K562 (cell line): ENCODE measurements around the gene ABCB6. TPM values are rescaled to one million over a fixed set of nuclear protein-coding genes. Genes with fewer than 3 reads are reported as not detected.
A peak's percentile ranks its signal among the peaks of the same experiment; 100 is the strongest.

Source experiments
- ATAC-seq: fragments of 200-7000 bp; cut with Tn5 transposase; 3 replicates; pipeline ENCODE4 v1.9.1; 2020; ENCODE audit warnings: moderate library complexity
- BruUV-seq: library from RNA; stranded (reverse); fragments of 400-500 nt; replicated peaks from 2 replicates; lab custom pipeline; 2021; lab: Mats Ljungman, UMichigan
- CTCF ChIA-PET: fragments of 300-600 bp; formaldehyde crosslinking; extraction: SDS; loops from one replicate; lab custom pipeline; 2021; ENCODE audit warnings: low intra/inter-chr PET ratio; lab: Yijun Ruan, JAX
- POLR2A ChIA-PET: fragments of 300-600, 350-650 bp; sonication (Branson Sonifier 250); formaldehyde crosslinking; extraction: SDS; loops from one replicate; lab custom pipeline; 2021; ENCODE audit warnings: antibody characterized with exemption, inconsistent platforms; lab: Yijun Ruan, JAX
- DNase-seq, 4 experiments: peaks; one replicate each; pipeline versions ENCODE4 v3.0.0 to v3.0.0-alpha.2; 2011 to 2018; ENCODE audit warnings: low spot score in 3 of 4, mixed read lengths in 3 of 4; ENCODE audit errors: extremely low read depth in 1 of 4
- FAIRE-seq: peaks from 2 replicates; lab custom pipeline; 2011; peaks lifted over from hg19 to GRCh38; lab: Jason Lieb, UNC
- H2AFZ ChIP-seq: 2 replicates; pipeline ENCODE4 v1.6.0; 2011; ENCODE audit warnings: low read depth, low read length, control low read depth, inconsistent platforms
- H3K27ac ChIP-seq: fragments of 200-600 bp; 3 replicates; pipeline ENCODE4 v1.8.0; 2011; ENCODE audit warnings: low read depth, mild to moderate bottlenecking, control low read depth, inconsistent platforms, low read length, moderate library complexity, mixed read lengths; ENCODE audit errors: extremely low read depth
- H3K27me3 ChIP-seq, 2 experiments: fragments of 300-600 bp in 1 of 2; 2 replicates in 1 of 2; 3 replicates in 1 of 2; pipeline versions ENCODE4 v1.6.0 to v1.8.0; 2011; ENCODE audit warnings: inconsistent platforms in 2 of 2, low read length in 2 of 2, mild to moderate bottlenecking in 1 of 2, mixed read lengths in 1 of 2, moderate library complexity in 1 of 2; ENCODE audit not compliant: control insufficient read depth in 2 of 2, insufficient read depth in 2 of 2
- H3K36me3 ChIP-seq: fragments of 300-600 bp; 3 replicates; pipeline ENCODE4 v1.8.0; 2011; ENCODE audit warnings: mild to moderate bottlenecking, low read length, inconsistent platforms; ENCODE audit not compliant: control insufficient read depth, insufficient read depth
- H3K4me1 ChIP-seq, 2 experiments: fragments of 200-600 bp in 1 of 2; replicated peaks in 1 of 2; 2 replicates in 1 of 2; 3 replicates in 1 of 2; pipeline versions ENCODE4 v1.5.1 to v1.8.0; 2011; ENCODE audit warnings: inconsistent platforms in 2 of 2, low read length in 2 of 2, mild to moderate bottlenecking in 1 of 2, mixed read lengths in 1 of 2, moderate library complexity in 1 of 2; ENCODE audit not compliant: control insufficient read depth in 2 of 2, insufficient read depth in 2 of 2
- H3K4me2 ChIP-seq: 2 replicates; pipeline ENCODE4 v1.6.1; 2011; ENCODE audit warnings: low read length, control low read depth, inconsistent platforms, mixed read lengths; ENCODE audit not compliant: insufficient read depth
- H3K4me3 ChIP-seq: fragments of 200-600 bp; sonication (generic), shearing (Covaris generic); 2 replicates; pipeline ENCODE4 v1.5.1; 2016; ENCODE audit warnings: control low read depth, inconsistent platforms
- H3K79me2 ChIP-seq: fragments of 200-600 bp; 3 replicates; pipeline ENCODE4 v1.8.0; 2011; ENCODE audit warnings: low read length, inconsistent platforms; ENCODE audit not compliant: control insufficient read depth, insufficient read depth
- H3K9ac ChIP-seq, 2 experiments: 2 replicates each; pipeline versions ENCODE4 v1.6.0 to v1.6.1; 2011; ENCODE audit warnings: low read depth in 2 of 2, low read length in 2 of 2, control low read depth in 1 of 2, inconsistent platforms in 1 of 2, mild to moderate bottlenecking in 1 of 2, mixed read lengths in 1 of 2; ENCODE audit not compliant: insufficient read depth in 1 of 2
- H3K9me1 ChIP-seq: one replicate; pipeline ENCODE4 v1.6.0; 2011; ENCODE audit warnings: inconsistent platforms, mild to moderate bottlenecking, low read length, moderate library complexity; ENCODE audit not compliant: control insufficient read depth, insufficient read depth
- H3K9me3 ChIP-seq: replicated peaks from 2 replicates; pipeline ENCODE4 v1.5.1; 2011; ENCODE audit warnings: low read depth, low read length, inconsistent platforms; ENCODE audit not compliant: control insufficient read depth, insufficient read depth
- H4K20me1 ChIP-seq: replicated peaks from 2 replicates; pipeline ENCODE4 v1.6.1; 2011; ENCODE audit warnings: low read length, inconsistent platforms, mixed read lengths; ENCODE audit not compliant: control insufficient read depth, insufficient read depth
- ARID4B ChIP-seq: sonication (generic); formaldehyde crosslinking; IDR thresholded peaks from 2 replicates; pipeline ENCODE4 v1.8.0; 2022; ENCODE audit warnings: mild to moderate bottlenecking, missing genetic modification reagents
- ATF7 ChIP-seq: fragments of 450-650 bp; IDR thresholded peaks from 2 replicates; pipeline ENCODE4 v1.7.1; 2014; ENCODE audit warnings: mild to moderate bottlenecking, moderate library complexity
- CREM ChIP-seq: IDR thresholded peaks from 2 replicates; pipeline ENCODE4 v1.6.1; 2014; ENCODE audit warnings: antibody characterized with exemption, low read depth
- MYNN ChIP-seq, 2 experiments: sonication (generic); formaldehyde crosslinking in 1 of 2; IDR thresholded peaks; 2 replicates each; pipeline versions ENCODE4 v1.5.0 to v1.6.1; 2016 to 2020; ENCODE audit warnings: antibody characterized with exemption in 1 of 2, missing genetic modification reagents in 1 of 2
- NCOA1 ChIP-seq: fragments of 450-650 bp; IDR thresholded peaks from 2 replicates; pipeline ENCODE4 v1.6.1; 2016; ENCODE audit warnings: low read depth
- SAFB ChIP-seq: fragments of 200-400 bp; formaldehyde crosslinking; IDR thresholded peaks from 2 replicates; pipeline ENCODE4 v1.6.1; 2017; ENCODE audit warnings: low read depth, low read length, borderline replicate concordance
- TEAD1 ChIP-seq, 2 experiments: fragments of 450-650 bp in 1 of 2; sonication (generic) in 1 of 2; formaldehyde crosslinking; IDR thresholded peaks; 2 replicates each; pipeline versions ENCODE4 v1.4.0 to v1.8.0; 2020 to 2022; ENCODE audit warnings: mild to moderate bottlenecking in 2 of 2, missing genetic modification reagents in 1 of 2
- ZNF175 ChIP-seq: fragments of 200-800 bp; sonication (Bioruptor generic); IDR thresholded peaks from 2 replicates; pipeline ENCODE4 v1.6.1; 2016; ENCODE audit warnings: low read depth, mild to moderate bottlenecking, missing genetic modification characterization, missing compliant biosample characterization
- ZNF696 ChIP-seq: fragments of 250-450 bp; sonication (Bioruptor Pico); conservative IDR thresholded peaks from 2 replicates; pipeline ENCODE4 v1.4.0; 2020; ENCODE audit warnings: mild to moderate bottlenecking, moderate library complexity
- WGBS: fragments of 100-300 bp; shearing (Covaris generic); methylation state at CpG from one replicate; pipeline ENCODE4 v1.1.6; 2016; ENCODE audit warnings: low coverage, mixed read lengths; ENCODE audit not compliant: insufficient coverage; ENCODE audit errors: missing lambda C conversion rate; 5-methylcytosine and 5-hydroxymethylcytosine counted together
- in situ Hi-C: fragments of 300-500 bp; cut with MboI; formaldehyde crosslinking; loops from 4 replicates; pipeline ENCODE4 v1.15.0; 2018; ENCODE audit warnings: inconsistent platforms, mixed read lengths
- intact Hi-C: fragments of 100-400 bp; cut with micrococcal nuclease; formaldehyde crosslinking; loops from 2 replicates; pipeline ENCODE4 v1.14.2; 2022
- polyA plus RNA-seq, 8 experiments: library from polyadenylated mRNA; depleted of rRNA in 4 of 8; stranded (reverse) in 5 of 8; unstranded in 3 of 8; fragments of >200 nt; fragmentation: Nextera tagmentation in 2 of 8; fragmentation: Illumina TruSeq in 1 of 8; extraction: Ambion mirVana in 2 of 8; extraction: Trizol in 1 of 8; gene quantifications; 2 replicates each; pipeline versions ENCODE4 v1.2.1 to v1.2.3, GENCODE V29; 2011 to 2014; ENCODE audit warnings: inconsistent platforms in 1 of 8, missing spikeins in 1 of 8
- total RNA-seq, 7 experiments: library from RNA; depleted of rRNA in 6 of 7; stranded (reverse); fragments of >200 nt in 6 of 7; fragmentation: Illumina TruSeq in 2 of 7; extraction: Trizol in 2 of 7; gene quantifications; 2 replicates each; pipeline versions ENCODE4 v1.2.1 to v1.2.3, GENCODE V29; 2011 to 2021; ENCODE audit warnings: low replicate concordance in 1 of 7
- TF ChIP-seq, protein P1 (sequence below), 2 experiments: IDR thresholded peaks; 2 replicates each; pipeline ENCODE4 v1.6.1; 2012; ENCODE audit warnings: improper control_type of control experiment in 2 of 2, low read depth in 2 of 2, low read length in 2 of 2, borderline replicate concordance in 1 of 2
- TF ChIP-seq, protein P2 (sequence below): IDR thresholded peaks from 2 replicates; pipeline ENCODE4 v1.6.1; 2012; ENCODE audit warnings: low read depth, low read length, improper control_type of control experiment, borderline replicate concordance
- TF ChIP-seq, protein P3 (sequence below): sonication (generic); formaldehyde crosslinking; IDR thresholded peaks from 2 replicates; pipeline ENCODE4 v1.4.0; 2020; ENCODE audit warnings: mild to moderate bottlenecking, missing genetic modification reagents

The ABCB6 gene
- total and polyA plus RNA-seq, 9 of the 15 experiments (the other 6 are each of a cell fraction or from before 2014, with no cell fraction given) = 3.7 to 29.8 (median 16.8) TPM

GRCh38 chr2:219198974-219199373, 19.8 kb downstream of the ABCB6 start:
- Histone ChIP-seq H3K9ac (no peak overlapping the region), H3K9me3 (no peaks in the 10 kb centered on the region), H3K27me3 (no peaks in the 10 kb centered on the region), H3K36me3 (no peaks in the 10 kb centered on the region), H3K4me3 (no peak overlapping the region), H3K79me2 (no peaks in the 10 kb centered on the region), H2AFZ (peak overlapping the region; percentile 45; the same call in 1 of the 2 replicates), H4K20me1 (no peaks in the 10 kb centered on the region), H3K9me1 (no peaks in the 10 kb centered on the region), H3K4me1 (no peaks in the 10 kb centered on the region), H3K27ac (no peak overlapping the region), H3K4me2 (no peak overlapping the region)
- in situ Hi-C loops (no loop called here), intact Hi-C loops (no loop called here)
- ChIA-PET POLR2A (no interaction called here), CTCF (no interaction called here)
- WGBS = 41% methylated on average over 5 of the region's 5 CpGs
- no peak for FAIRE-seq
- no peak for DNase-seq
- BruUV-seq = no TSS peak
- no peak for ATAC-seq
- TF ChIP-seq CREM = no peak
- TF ChIP-seq MYNN (IDR thresholded peaks at IDR 0.05) = no peak
- TF ChIP-seq MYNN (CRISPR knock-in tag; IDR thresholded peaks at IDR 0.05) = no peak
- no peak for TF ChIP-seq ARID4B
- no peak for TF ChIP-seq SAFB
- TF ChIP-seq, protein P1, sequence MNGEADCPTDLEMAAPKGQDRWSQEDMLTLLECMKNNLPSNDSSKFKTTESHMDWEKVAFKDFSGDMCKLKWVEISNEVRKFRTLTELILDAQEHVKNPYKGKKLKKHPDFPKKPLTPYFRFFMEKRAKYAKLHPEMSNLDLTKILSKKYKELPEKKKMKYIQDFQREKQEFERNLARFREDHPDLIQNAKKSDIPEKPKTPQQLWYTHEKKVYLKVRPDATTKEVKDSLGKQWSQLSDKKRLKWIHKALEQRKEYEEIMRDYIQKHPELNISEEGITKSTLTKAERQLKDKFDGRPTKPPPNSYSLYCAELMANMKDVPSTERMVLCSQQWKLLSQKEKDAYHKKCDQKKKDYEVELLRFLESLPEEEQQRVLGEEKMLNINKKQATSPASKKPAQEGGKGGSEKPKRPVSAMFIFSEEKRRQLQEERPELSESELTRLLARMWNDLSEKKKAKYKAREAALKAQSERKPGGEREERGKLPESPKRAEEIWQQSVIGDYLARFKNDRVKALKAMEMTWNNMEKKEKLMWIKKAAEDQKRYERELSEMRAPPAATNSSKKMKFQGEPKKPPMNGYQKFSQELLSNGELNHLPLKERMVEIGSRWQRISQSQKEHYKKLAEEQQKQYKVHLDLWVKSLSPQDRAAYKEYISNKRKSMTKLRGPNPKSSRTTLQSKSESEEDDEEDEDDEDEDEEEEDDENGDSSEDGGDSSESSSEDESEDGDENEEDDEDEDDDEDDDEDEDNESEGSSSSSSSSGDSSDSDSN (IDR thresholded peaks at IDR 0.05; ENCODE audit: borderline replicate concordance in 1 of 2, low read depth in 2 of 2, low read length in 2 of 2) = no peak
- TF ChIP-seq, protein P2, sequence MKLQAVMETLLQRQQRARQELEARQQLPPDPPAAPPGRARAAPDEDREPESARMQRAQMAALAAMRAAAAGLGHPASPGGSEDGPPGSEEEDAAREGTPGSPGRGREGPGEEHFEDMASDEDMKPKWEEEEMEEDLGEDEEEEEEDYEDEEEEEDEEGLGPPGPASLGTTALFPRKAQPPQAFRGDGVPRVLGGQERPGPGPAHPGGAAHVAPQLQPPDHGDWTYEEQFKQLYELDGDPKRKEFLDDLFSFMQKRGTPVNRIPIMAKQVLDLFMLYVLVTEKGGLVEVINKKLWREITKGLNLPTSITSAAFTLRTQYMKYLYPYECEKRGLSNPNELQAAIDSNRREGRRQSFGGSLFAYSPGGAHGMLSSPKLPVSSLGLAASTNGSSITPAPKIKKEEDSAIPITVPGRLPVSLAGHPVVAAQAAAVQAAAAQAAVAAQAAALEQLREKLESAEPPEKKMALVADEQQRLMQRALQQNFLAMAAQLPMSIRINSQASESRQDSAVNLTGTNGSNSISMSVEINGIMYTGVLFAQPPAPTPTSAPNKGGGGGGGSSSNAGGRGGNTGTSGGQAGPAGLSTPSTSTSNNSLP = no peak
- TF ChIP-seq ZNF696 (CRISPR knock-in tag) = no peak
- TF ChIP-seq, protein P3, sequence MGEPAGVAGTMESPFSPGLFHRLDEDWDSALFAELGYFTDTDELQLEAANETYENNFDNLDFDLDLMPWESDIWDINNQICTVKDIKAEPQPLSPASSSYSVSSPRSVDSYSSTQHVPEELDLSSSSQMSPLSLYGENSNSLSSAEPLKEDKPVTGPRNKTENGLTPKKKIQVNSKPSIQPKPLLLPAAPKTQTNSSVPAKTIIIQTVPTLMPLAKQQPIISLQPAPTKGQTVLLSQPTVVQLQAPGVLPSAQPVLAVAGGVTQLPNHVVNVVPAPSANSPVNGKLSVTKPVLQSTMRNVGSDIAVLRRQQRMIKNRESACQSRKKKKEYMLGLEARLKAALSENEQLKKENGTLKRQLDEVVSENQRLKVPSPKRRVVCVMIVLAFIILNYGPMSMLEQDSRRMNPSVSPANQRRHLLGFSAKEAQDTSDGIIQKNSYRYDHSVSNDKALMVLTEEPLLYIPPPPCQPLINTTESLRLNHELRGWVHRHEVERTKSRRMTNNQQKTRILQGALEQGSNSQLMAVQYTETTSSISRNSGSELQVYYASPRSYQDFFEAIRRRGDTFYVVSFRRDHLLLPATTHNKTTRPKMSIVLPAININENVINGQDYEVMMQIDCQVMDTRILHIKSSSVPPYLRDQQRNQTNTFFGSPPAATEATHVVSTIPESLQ = no peak
- TF ChIP-seq ATF7 = no peak
- TF ChIP-seq TEAD1 (CRISPR knock-in tag; IDR thresholded peaks at IDR 0.05) = no peak
- TF ChIP-seq NCOA1 = no peak
- no peak for TF ChIP-seq ZNF175
